ENCODE measurements around the gene SRRM5. TPM values are rescaled to one million over a fixed set of nuclear protein-coding genes. Genes with fewer than 3 reads are reported as not detected.
"Not testable (repeated sequence)": the region's sequence is repeated elsewhere in the genome, so short reads cannot be mapped to it uniquely, and the experiment has no call there.

Gene SRRM5
- total RNA-seq, 1 donor from 2014 or later, result 0.23 TPM

DNA sequence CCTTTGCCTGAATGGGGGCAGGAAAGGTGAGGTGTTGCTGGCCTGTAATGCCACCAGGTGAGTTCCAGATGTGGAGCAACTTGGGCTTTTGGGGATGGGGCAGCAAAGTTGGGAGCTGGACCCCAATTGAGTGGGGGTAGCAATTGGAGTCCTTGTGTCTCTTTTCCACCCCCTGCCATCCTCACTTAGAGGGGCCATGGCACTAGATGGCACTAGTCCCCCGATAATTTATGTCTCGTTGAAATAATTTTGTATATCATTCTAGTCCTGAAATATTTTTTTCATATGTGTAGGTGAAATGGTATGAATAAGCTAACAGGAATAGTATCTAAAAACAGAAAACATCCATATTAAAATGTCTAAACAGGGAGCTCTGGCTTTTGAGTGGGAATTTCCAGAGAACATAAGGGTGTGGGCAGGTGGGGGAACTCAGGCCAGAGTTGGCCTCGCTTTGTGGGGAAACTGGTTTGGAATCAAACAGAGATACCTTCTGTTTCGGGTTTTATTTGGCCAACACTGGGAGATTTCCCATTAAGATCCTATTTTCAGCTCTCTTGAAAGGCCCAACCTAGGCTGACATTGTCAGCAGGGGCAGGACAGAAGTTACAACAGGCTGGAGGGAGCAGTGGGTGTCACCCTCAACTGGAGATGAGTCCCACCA lies 12.1 kb upstream of the SRRM5 start:
- H4K20me1 ChIP-seq (ENCODE audit: insufficient read depth, low read length), result peaks cover 7% of the 10 kb centered on the region
- no peak overlapping the region for H2AFZ ChIP-seq (ENCODE audit: low read depth, low read length)
- H3K4me3 ChIP-seq (ENCODE audit: insufficient read depth, low read depth, low read length), result no peak overlapping the region
- no peaks in the 10 kb centered on the region for H3K9me3 ChIP-seq (ENCODE audit: insufficient read depth, low read depth, low read length)
- Mint-ChIP-seq H3K36me3 (ENCODE audit: low read depth, unreplicated experiment) (peaks cover 2% of the 10 kb centered on the region), H3K4me3 (ENCODE audit: unreplicated experiment) (no peak overlapping the region), H3K27me3 (ENCODE audit: low read depth, unreplicated experiment) (no peaks in the 10 kb centered on the region), H3K4me1 (ENCODE audit: low read depth, unreplicated experiment) (peaks cover 13% of the 10 kb centered on the region), H3K9me3 (ENCODE audit: unreplicated experiment) (no peaks in the 10 kb centered on the region), H3K27ac (ENCODE audit: unreplicated experiment) (no peak overlapping the region)
- no peak overlapping the region for H3K4me2 ChIP-seq (ENCODE audit: low read length)
- FAIRE-seq (no peak), DNase-seq (ENCODE audit: low read depth) (no peak)
- TF ChIP-seq CTCF (IDR thresholded peaks at IDR 0.05; ENCODE audit: insufficient read depth, low read depth, low read length), result no peak
- no peak for TF ChIP-seq EZH2 (IDR thresholded peaks at IDR 0.05; ENCODE audit: insufficient read depth, low read length)
- no peak overlapping the region for H3K9ac ChIP-seq (ENCODE audit: low read length)
- no peaks in the 10 kb centered on the region for H3K27me3 ChIP-seq (ENCODE audit: insufficient read depth, low read length)
- H3K27ac ChIP-seq (ENCODE audit: low read depth, low read length), result no peak overlapping the region
- H3K36me3 ChIP-seq (ENCODE audit: insufficient read depth, low read length), result no peaks in the 10 kb centered on the region
- peaks cover 16% of the 10 kb centered on the region for H3K4me1 ChIP-seq (ENCODE audit: insufficient read depth, low read length)
- peaks cover 44% of the 10 kb centered on the region for H3K79me2 ChIP-seq (ENCODE audit: insufficient read depth, low read length)

GRCh38 chr19:43600326-43600725 lies 11.6 kb upstream of the SRRM5 start:
- not testable (repeated sequence) for H3K27me3 Mint-ChIP-seq (ENCODE audit: low read depth, unreplicated experiment); H2AFZ ChIP-seq (ENCODE audit: low read depth, low read length); H3K36me3 Mint-ChIP-seq (ENCODE audit: low read depth, unreplicated experiment); H3K4me2 ChIP-seq (ENCODE audit: low read length); H3K4me3 Mint-ChIP-seq (ENCODE audit: unreplicated experiment); H3K9me3 Mint-ChIP-seq (ENCODE audit: unreplicated experiment); H3K4me3 ChIP-seq (ENCODE audit: insufficient read depth, low read depth, low read length); H3K27ac Mint-ChIP-seq (ENCODE audit: unreplicated experiment); H3K27ac ChIP-seq (ENCODE audit: low read depth, low read length); H3K36me3 ChIP-seq (ENCODE audit: insufficient read depth, low read length); DNase-seq (ENCODE audit: low read depth); H3K9me3 ChIP-seq (ENCODE audit: insufficient read depth, low read depth, low read length); H3K27me3 ChIP-seq (ENCODE audit: insufficient read depth, low read length); H3K9ac ChIP-seq (ENCODE audit: low read length); FAIRE-seq; H4K20me1 ChIP-seq (ENCODE audit: insufficient read depth, low read length)
- Histone ChIP-seq H3K4me1 (ENCODE audit: insufficient read depth, low read length) (peaks cover 16% of the 10 kb centered on the region), H3K79me2 (ENCODE audit: insufficient read depth, low read length) (peaks cover 38% of the 10 kb centered on the region)
- peaks cover 13% of the 10 kb centered on the region for H3K4me1 Mint-ChIP-seq (ENCODE audit: low read depth, unreplicated experiment)

DNA sequence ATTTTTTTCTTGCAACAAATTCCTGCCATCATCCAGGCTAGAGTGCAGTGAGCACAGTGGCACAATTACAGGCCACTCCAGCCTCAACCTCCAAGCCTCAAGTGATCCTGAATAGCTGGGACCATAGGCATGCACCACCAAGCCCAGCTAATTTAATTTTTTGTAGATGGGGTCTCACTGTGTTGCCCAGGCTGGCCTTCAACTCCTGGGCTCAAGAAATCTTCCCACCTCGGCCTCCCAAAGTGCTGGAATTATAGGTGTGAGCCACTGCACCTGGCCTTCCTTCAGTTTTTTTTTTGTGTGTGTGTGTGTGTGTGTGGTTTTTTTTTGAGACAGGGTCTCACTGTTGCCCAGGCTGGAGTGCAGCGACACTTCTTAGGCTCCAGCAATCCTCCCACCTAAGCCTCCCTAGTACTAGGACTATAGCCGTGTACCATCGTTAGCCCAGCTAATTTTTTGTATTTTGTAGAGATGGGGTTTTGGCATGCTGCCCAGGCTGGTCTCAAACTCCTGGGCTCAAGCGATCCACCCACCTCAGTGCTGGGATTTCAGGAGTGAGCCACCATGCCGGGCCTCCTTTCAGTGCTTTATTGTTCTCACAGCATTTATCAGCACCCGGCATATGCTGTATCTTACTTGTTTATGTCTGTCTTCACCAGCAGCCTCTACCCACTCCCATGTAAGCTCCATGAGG lies 5.9 kb upstream of the SRRM5 start:
- FAIRE-seq, result no peak
- H3K9ac ChIP-seq (ENCODE audit: low read length), result no peak overlapping the region

More for the DNA sequence above, 5.9 kb upstream of the SRRM5 start:
- no peak overlapping the region for H3K27ac ChIP-seq (ENCODE audit: low read depth, low read length)
- Mint-ChIP-seq H3K4me1 (ENCODE audit: low read depth, unreplicated experiment) (peaks cover 6% of the 10 kb centered on the region), H3K4me3 (ENCODE audit: unreplicated experiment) (no peak overlapping the region), H3K36me3 (ENCODE audit: low read depth, unreplicated experiment) (peaks cover 10% of the 10 kb centered on the region), H3K27me3 (ENCODE audit: low read depth, unreplicated experiment) (no peaks in the 10 kb centered on the region), H3K9me3 (ENCODE audit: unreplicated experiment) (no peaks in the 10 kb centered on the region), H3K27ac (ENCODE audit: unreplicated experiment) (no peak overlapping the region)
- no peaks in the 10 kb centered on the region for H3K36me3 ChIP-seq (ENCODE audit: insufficient read depth, low read length)
- H3K79me2 ChIP-seq (ENCODE audit: insufficient read depth, low read length), result peaks cover 26% of the 10 kb centered on the region
- H3K4me1 ChIP-seq (ENCODE audit: insufficient read depth, low read length), result peaks cover 11% of the 10 kb centered on the region
- no peaks in the 10 kb centered on the region for H3K27me3 ChIP-seq (ENCODE audit: insufficient read depth, low read length)
- no peaks in the 10 kb centered on the region for H3K9me3 ChIP-seq (ENCODE audit: insufficient read depth, low read depth, low read length)
- peaks cover 26% of the 10 kb centered on the region for H4K20me1 ChIP-seq (ENCODE audit: insufficient read depth, low read length)
- no peak overlapping the region for H3K4me2 ChIP-seq (ENCODE audit: low read length)
- no peak for TF ChIP-seq CTCF (IDR thresholded peaks at IDR 0.05; ENCODE audit: insufficient read depth, low read depth, low read length)
- no peak for TF ChIP-seq EZH2 (IDR thresholded peaks at IDR 0.05; ENCODE audit: insufficient read depth, low read length)
- H2AFZ ChIP-seq (ENCODE audit: low read depth, low read length), result no peak overlapping the region
- DNase-seq (ENCODE audit: low read depth), result no peak
- H3K4me3 ChIP-seq (ENCODE audit: insufficient read depth, low read depth, low read length), result no peak overlapping the region
